IMR-90 (cell line): Measurements from ENCODE around the gene APCS. TPM values are rescaled to one million over a fixed set of nuclear protein-coding genes. Genes with fewer than 3 reads are reported as not detected.

Experiments
- ATAC-seq: fragments of 200-7000 bp; cut with Tn5 transposase; 2 replicates; pipeline ENCODE4 v1.9.1; 2020; ENCODE audit warnings: low read depth, mild to moderate bottlenecking, moderate library complexity
- BruUV-seq: library from RNA; stranded (reverse); fragments of 400-500 nt; replicated peaks from 2 replicates; lab custom pipeline; 2021; lab: Mats Ljungman, UMichigan
- CTCF ChIA-PET: fragments of 300-600 bp; formaldehyde crosslinking; extraction: SDS; loops from one replicate; lab custom pipeline; 2021; ENCODE audit warnings: antibody characterized with exemption; lab: Yijun Ruan, JAX
- POLR2A ChIA-PET: fragments of 300-600 bp; sonication (Branson Sonifier 250); formaldehyde crosslinking; loops from one replicate; lab custom pipeline; 2022; ENCODE audit warnings: antibody characterized with exemption; ENCODE audit not compliant: unreplicated experiment; lab: Charles Lee
- DNase-seq: peaks from one replicate; pipeline ENCODE4 v3.0.0; 2013
- H2AFZ ChIP-seq: replicated peaks from 2 replicates; pipeline ENCODE3; 2013; ENCODE audit warnings: low read length, mild to moderate bottlenecking; ENCODE audit not compliant: poor library complexity
- H2AK5ac ChIP-seq: 2 replicates; pipeline ENCODE4 v1.6.1; 2013; ENCODE audit warnings: low read depth, low read length, inconsistent platforms
- H2AK9ac ChIP-seq: replicated peaks from 2 replicates; pipeline ENCODE3; 2013; ENCODE audit warnings: mild to moderate bottlenecking, low read depth, low read length, moderate library complexity; ENCODE audit not compliant: poor library complexity
- H2BK120ac ChIP-seq: 2 replicates; pipeline ENCODE4 v1.6.1; 2013; ENCODE audit warnings: low read depth, low read length, inconsistent platforms
- H2BK15ac ChIP-seq: 3 replicates; pipeline ENCODE4 v1.6.1; 2013; ENCODE audit warnings: low read depth, low read length, inconsistent platforms
- H2BK20ac ChIP-seq: 2 replicates; pipeline ENCODE4 v1.6.1; 2013; ENCODE audit warnings: low read depth, mild to moderate bottlenecking, inconsistent platforms, low read length, moderate library complexity
- H2BK5ac ChIP-seq: 2 replicates; pipeline ENCODE4 v1.6.1; 2013; ENCODE audit warnings: mild to moderate bottlenecking, low read depth, low read length, inconsistent platforms; ENCODE audit not compliant: poor library complexity, severe bottlenecking
- H3K14ac ChIP-seq: replicated peaks from 2 replicates; pipeline ENCODE4 v1.6.1; 2013; ENCODE audit warnings: low read depth, low read length, inconsistent platforms
- H3K18ac ChIP-seq: 2 replicates; pipeline ENCODE4 v1.6.1; 2013; ENCODE audit warnings: low read depth, low read length, control low read depth
- H3K23ac ChIP-seq: 2 replicates; pipeline ENCODE4 v1.6.1; 2013; ENCODE audit warnings: low read depth, low read length, inconsistent platforms
- H3K27ac ChIP-seq: 2 replicates; pipeline ENCODE4 v1.5.1; 2013; ENCODE audit warnings: mild to moderate bottlenecking, control low read depth, low read length; ENCODE audit not compliant: insufficient read depth
- H3K27me3 ChIP-seq: 2 replicates; pipeline ENCODE4 v1.6.1; 2013; ENCODE audit warnings: low read length; ENCODE audit not compliant: control insufficient read depth, insufficient read depth
- H3K36me3 ChIP-seq: 2 replicates; pipeline ENCODE4 v1.6.1; 2013; ENCODE audit warnings: low read length, mixed read lengths; ENCODE audit not compliant: control insufficient read depth, insufficient read depth
- H3K4ac ChIP-seq: 2 replicates; pipeline ENCODE4 v1.6.1; 2013; ENCODE audit warnings: low read depth, low read length, inconsistent platforms
- H3K4me1 ChIP-seq: 2 replicates; pipeline ENCODE4 v1.6.1; 2013; ENCODE audit warnings: low read length, mixed read lengths; ENCODE audit not compliant: control insufficient read depth, insufficient read depth
- H3K4me2 ChIP-seq: 2 replicates; pipeline ENCODE4 v1.6.1; 2013; ENCODE audit warnings: low read depth, mild to moderate bottlenecking, control low read depth, low read length, moderate library complexity
- H3K4me3 ChIP-seq: 2 replicates; pipeline ENCODE4 v1.5.1; 2013; ENCODE audit warnings: low read depth, mild to moderate bottlenecking, control low read depth, low read length, moderate library complexity; ENCODE audit not compliant: insufficient read depth
- H3K56ac ChIP-seq: 2 replicates; pipeline ENCODE4 v1.6.1; 2013; ENCODE audit warnings: low read length, inconsistent platforms; ENCODE audit not compliant: insufficient read depth; ENCODE audit errors: extremely low read depth
- H3K79me1 ChIP-seq, 2 experiments: 2 replicates each; pipeline ENCODE4 v1.6.1; 2013; ENCODE audit warnings: low read length in 2 of 2, inconsistent platforms in 1 of 2, low read depth in 1 of 2
- H3K9ac ChIP-seq: 2 replicates; pipeline ENCODE4 v1.6.1; 2013; ENCODE audit warnings: low read depth, low read length, control low read depth
- H3K9me1 ChIP-seq: 2 replicates; pipeline ENCODE4 v1.6.1; 2013; ENCODE audit warnings: low read length, inconsistent platforms; ENCODE audit not compliant: insufficient read depth
- H3K9me3 ChIP-seq: 2 replicates; pipeline ENCODE4 v1.6.1; 2013; ENCODE audit warnings: low read length; ENCODE audit not compliant: control insufficient read depth, insufficient read depth
- H4K20me1 ChIP-seq: 2 replicates; pipeline ENCODE4 v1.6.1; 2013; ENCODE audit warnings: low read length, inconsistent platforms; ENCODE audit not compliant: insufficient read depth
- H4K5ac ChIP-seq: 2 replicates; pipeline ENCODE4 v1.6.1; 2013; ENCODE audit warnings: mild to moderate bottlenecking, low read depth, low read length, control low read depth
- H4K8ac ChIP-seq, 2 experiments: 2 replicates each; pipeline ENCODE4 v1.6.1; 2013; ENCODE audit warnings: low read depth in 2 of 2, low read length in 2 of 2, control low read depth in 1 of 2, inconsistent platforms in 1 of 2
- H4K91ac ChIP-seq: 2 replicates; pipeline ENCODE4 v1.6.1; 2013; ENCODE audit warnings: low read depth, low read length, inconsistent platforms; ENCODE audit not compliant: insufficient read depth
- CEBPB ChIP-seq: IDR thresholded peaks from 2 replicates; pipeline ENCODE4 v1.6.1; 2012; ENCODE audit warnings: low read depth, low read length, improper control_type of control experiment
- FOS ChIP-seq: fragments of 150-350 bp; IDR thresholded peaks from 2 replicates; pipeline ENCODE4 v1.6.1; 2016; ENCODE audit warnings: low read depth, low read length
- MAZ ChIP-seq: IDR thresholded peaks from 2 replicates; pipeline ENCODE4 v1.6.1; 2012; ENCODE audit warnings: low read depth, mild to moderate bottlenecking, low read length, improper control_type of control experiment, moderate library complexity, borderline replicate concordance
- MXI1 ChIP-seq: IDR thresholded peaks from 2 replicates; pipeline ENCODE4 v1.6.1; 2012; ENCODE audit warnings: low read depth, mild to moderate bottlenecking, low read length, moderate library complexity, borderline replicate concordance
- NFE2L2 ChIP-seq: fragments of 150-350 bp; IDR thresholded peaks from 2 replicates; pipeline ENCODE4 v1.6.1; 2016; ENCODE audit warnings: low read depth, mild to moderate bottlenecking, low read length
- POLR2A ChIP-seq: IDR thresholded peaks from 2 replicates; pipeline ENCODE4 v1.6.1; 2012; ENCODE audit warnings: mild to moderate bottlenecking, low read depth, low read length
- RAD21 ChIP-seq: IDR thresholded peaks from 2 replicates; pipeline ENCODE4 v1.6.1; 2012; ENCODE audit warnings: low read length, improper control_type of control experiment
- whole genome bisulfite sequencing, 2 experiments: methylation state at CpG; one replicate each; pipeline versions ENCODE4 v1.1.5 to v1.1.7; 2013; ENCODE audit warnings: missing lambda C conversion rate in 2 of 2; ENCODE audit not compliant: insufficient read length in 1 of 2; ENCODE audit errors: extremely low coverage in 2 of 2; 5-methylcytosine and 5-hydroxymethylcytosine counted together
- dilution Hi-C: fragments of 300-500 bp; cut with HindIII; formaldehyde crosslinking; loops from one replicate; pipeline ENCODE4 v1.14.3; 2018; ENCODE audit warnings: low sequenced_read_pairs; ENCODE audit not compliant: unreplicated experiment
- in situ Hi-C: fragments of 300-500 bp; cut with MboI; formaldehyde crosslinking; loops from 3 replicates; pipeline ENCODE4 v1.14.3; 2019; ENCODE audit warnings: low sequenced_read_pairs, inconsistent platforms, mixed read lengths
- intact Hi-C: fragments of 100-400 bp; cut with micrococcal nuclease; formaldehyde crosslinking; loops from 2 replicates; pipeline ENCODE4 v1.10.0; 2022
- polyA plus RNA-seq, 3 experiments: library from polyadenylated mRNA; depleted of rRNA; stranded (reverse); fragments of >200 nt; gene quantifications; 2 replicates each; pipeline ENCODE4 v1.2.3, GENCODE V29; 2012; ENCODE audit warnings: low replicate concordance in 1 of 3
- total RNA-seq: library from RNA; depleted of rRNA; stranded (reverse); fragments of >200 nt; gene quantifications from 2 replicates; pipeline ENCODE4 v1.2.3, GENCODE V29; 2012
- TF ChIP-seq, protein P1 (sequence below): fragments of 150-350 bp; IDR thresholded peaks from 2 replicates; pipeline ENCODE4 v1.6.1; 2017; ENCODE audit warnings: mild to moderate bottlenecking, antibody characterized with exemption, low read length, low read depth
- TF ChIP-seq, protein P2 (sequence below): conservative IDR thresholded peaks from 2 replicates; pipeline ENCODE4 v1.5.1; 2012; ENCODE audit warnings: mild to moderate bottlenecking, low read depth, low read length, improper control_type of control experiment

APCS gene
- total and polyA plus RNA-seq, 2 of the 4 experiments (the other 2 are of a cell fraction): not detected

DNA sequence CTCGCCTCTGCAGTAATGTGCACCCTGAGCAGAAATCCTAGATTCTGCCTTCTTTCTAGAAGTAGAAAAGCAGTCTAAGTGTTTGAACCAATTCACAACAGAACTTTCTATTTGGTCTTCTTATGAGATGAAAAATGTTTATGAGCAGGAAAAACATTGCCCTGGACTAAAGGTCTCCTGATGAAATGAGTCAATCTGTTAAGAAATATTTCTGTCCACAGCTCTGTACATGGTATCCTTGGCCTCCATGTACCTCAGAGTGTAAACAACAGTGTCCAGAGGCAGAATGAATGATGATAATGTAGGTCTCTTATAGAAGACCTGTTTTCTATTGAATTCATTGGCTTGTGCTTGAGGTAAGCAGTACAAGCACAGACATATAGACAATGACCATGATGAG, 6.2 kb upstream of the APCS start:
- Histone ChIP-seq H2AK9ac (no peak overlapping the region), H3K23ac (no peak overlapping the region), H3K14ac (no peak overlapping the region), H4K91ac (no peak overlapping the region), H3K36me3 (no peaks in the 10 kb centered on the region), H2BK5ac (no peak overlapping the region), H3K27ac (no peak overlapping the region), H2AFZ (no peak overlapping the region), H3K27me3 (no peaks in the 10 kb centered on the region), H3K4me1 (no peaks in the 10 kb centered on the region), H2BK20ac (no peak overlapping the region), H3K9me3 (peaks cover 3% of the 10 kb centered on the region; the same call in 1 of the 2 replicates), H3K9me1 (no peaks in the 10 kb centered on the region), H2BK15ac (no peak overlapping the region), H2AK5ac (no peak overlapping the region), H4K5ac (no peak overlapping the region), H3K79me1 (no peaks in the 10 kb centered on the region), H3K9ac (no peak overlapping the region), H3K56ac (no peak overlapping the region), H3K4me3 (no peak overlapping the region), H2BK120ac (no peak overlapping the region), H3K4me2 (peak overlapping the region; percentile 10; the same call in 1 of the 2 replicates), H3K18ac (peak overlapping the region; percentile 24; the same call in 1 of the 2 replicates), H4K8ac (no peak overlapping the region), H3K4ac (no peak overlapping the region), H4K20me1 (no peaks in the 10 kb centered on the region)
- in situ Hi-C loops: no loop called here
- intact Hi-C loops: no loop called here
- no peak for ATAC-seq
- ChIA-PET POLR2A (no interaction called here), CTCF (interaction anchor here (0.6 kb wide), 1 partner anchor 377 kb away, joined by 3 read pairs; no protein-coding TSS in a partner anchor)
- TF ChIP-seq, protein P1, sequence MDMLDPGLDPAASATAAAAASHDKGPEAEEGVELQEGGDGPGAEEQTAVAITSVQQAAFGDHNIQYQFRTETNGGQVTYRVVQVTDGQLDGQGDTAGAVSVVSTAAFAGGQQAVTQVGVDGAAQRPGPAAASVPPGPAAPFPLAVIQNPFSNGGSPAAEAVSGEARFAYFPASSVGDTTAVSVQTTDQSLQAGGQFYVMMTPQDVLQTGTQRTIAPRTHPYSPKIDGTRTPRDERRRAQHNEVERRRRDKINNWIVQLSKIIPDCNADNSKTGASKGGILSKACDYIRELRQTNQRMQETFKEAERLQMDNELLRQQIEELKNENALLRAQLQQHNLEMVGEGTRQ: no peak
- TF ChIP-seq MAZ (no peak), NFE2L2 (no peak), FOS (no peak), POLR2A (no peak), CEBPB (no peak), MXI1 (no peak), RAD21 (no peak)
- TF ChIP-seq, protein P2, sequence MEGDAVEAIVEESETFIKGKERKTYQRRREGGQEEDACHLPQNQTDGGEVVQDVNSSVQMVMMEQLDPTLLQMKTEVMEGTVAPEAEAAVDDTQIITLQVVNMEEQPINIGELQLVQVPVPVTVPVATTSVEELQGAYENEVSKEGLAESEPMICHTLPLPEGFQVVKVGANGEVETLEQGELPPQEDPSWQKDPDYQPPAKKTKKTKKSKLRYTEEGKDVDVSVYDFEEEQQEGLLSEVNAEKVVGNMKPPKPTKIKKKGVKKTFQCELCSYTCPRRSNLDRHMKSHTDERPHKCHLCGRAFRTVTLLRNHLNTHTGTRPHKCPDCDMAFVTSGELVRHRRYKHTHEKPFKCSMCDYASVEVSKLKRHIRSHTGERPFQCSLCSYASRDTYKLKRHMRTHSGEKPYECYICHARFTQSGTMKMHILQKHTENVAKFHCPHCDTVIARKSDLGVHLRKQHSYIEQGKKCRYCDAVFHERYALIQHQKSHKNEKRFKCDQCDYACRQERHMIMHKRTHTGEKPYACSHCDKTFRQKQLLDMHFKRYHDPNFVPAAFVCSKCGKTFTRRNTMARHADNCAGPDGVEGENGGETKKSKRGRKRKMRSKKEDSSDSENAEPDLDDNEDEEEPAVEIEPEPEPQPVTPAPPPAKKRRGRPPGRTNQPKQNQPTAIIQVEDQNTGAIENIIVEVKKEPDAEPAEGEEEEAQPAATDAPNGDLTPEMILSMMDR: no peak
- dilution Hi-C loops: no loop called here
- no peak for DNase-seq
- no CpG with 5 or more reads among the region's 1 CpG for WGBS, 2 experiments
- no TSS peak for BruUV-seq
